Epithelial cell of proximal tubule (primary cell): Measurements from ENCODE around the gene PTPN6. TPM values are rescaled to one million over a fixed set of nuclear protein-coding genes. Genes with fewer than 3 reads are reported as not detected.

Experiments used
- DNase-seq: peaks from one replicate; pipeline ENCODE4 v3.0.0-alpha.2; 2011; ENCODE audit warnings: low read depth
- H3K4me3 ChIP-seq: 2 replicates; pipeline ENCODE4 v1.5.1; 2011; ENCODE audit warnings: low read depth, mild to moderate bottlenecking, low read length
- total RNA-seq: library from RNA; depleted of rRNA; stranded (reverse); fragments of >200 nt; gene quantifications from 2 replicates; pipeline ENCODE4 v1.2.3, GENCODE V29; 2015
- TF ChIP-seq, protein P1 (sequence below): conservative IDR thresholded peaks from 2 replicates; pipeline ENCODE4 v1.5.1; 2012; ENCODE audit warnings: low read depth, mild to moderate bottlenecking, low read length

The PTPN6 gene
- total RNA-seq, 1 donor from 2014 or later = 37.5 TPM

DNA sequence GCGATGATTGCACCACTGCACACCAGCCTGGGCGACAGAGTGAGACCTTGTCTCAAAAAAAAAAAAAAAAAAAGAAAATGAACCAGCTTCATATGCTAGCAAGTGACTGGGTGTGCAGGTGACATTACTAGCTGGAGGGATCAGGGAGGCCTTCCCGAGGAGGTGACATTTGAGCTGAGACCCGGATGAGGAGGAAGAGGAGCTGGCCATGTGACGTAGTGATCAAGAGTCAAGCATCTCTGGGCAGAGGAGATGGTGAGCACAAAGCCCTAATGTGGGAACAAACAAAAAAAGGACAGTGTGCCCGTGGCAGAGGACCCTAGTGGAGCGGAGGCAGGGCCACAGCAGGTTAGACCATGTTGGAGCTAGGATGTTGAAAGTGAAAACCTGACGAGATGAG is 3.5 kb upstream of the PTPN6 start:
- H3K4me3 ChIP-seq = no peak overlapping the region
- DNase-seq = no peak
- TF ChIP-seq, protein P1, sequence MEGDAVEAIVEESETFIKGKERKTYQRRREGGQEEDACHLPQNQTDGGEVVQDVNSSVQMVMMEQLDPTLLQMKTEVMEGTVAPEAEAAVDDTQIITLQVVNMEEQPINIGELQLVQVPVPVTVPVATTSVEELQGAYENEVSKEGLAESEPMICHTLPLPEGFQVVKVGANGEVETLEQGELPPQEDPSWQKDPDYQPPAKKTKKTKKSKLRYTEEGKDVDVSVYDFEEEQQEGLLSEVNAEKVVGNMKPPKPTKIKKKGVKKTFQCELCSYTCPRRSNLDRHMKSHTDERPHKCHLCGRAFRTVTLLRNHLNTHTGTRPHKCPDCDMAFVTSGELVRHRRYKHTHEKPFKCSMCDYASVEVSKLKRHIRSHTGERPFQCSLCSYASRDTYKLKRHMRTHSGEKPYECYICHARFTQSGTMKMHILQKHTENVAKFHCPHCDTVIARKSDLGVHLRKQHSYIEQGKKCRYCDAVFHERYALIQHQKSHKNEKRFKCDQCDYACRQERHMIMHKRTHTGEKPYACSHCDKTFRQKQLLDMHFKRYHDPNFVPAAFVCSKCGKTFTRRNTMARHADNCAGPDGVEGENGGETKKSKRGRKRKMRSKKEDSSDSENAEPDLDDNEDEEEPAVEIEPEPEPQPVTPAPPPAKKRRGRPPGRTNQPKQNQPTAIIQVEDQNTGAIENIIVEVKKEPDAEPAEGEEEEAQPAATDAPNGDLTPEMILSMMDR = no peak

GRCh38 chr12:6948873-6949594 is 2.1 kb upstream of the PTPN6 start:
- H3K4me3 ChIP-seq = no peak overlapping the region
- TF ChIP-seq, protein P1 = no peak
- DNase-seq = no peak

GRCh38 chr12:6950401-6950801 is 755 bp upstream of the PTPN6 start:
- DNase-seq = no peak

DNA sequence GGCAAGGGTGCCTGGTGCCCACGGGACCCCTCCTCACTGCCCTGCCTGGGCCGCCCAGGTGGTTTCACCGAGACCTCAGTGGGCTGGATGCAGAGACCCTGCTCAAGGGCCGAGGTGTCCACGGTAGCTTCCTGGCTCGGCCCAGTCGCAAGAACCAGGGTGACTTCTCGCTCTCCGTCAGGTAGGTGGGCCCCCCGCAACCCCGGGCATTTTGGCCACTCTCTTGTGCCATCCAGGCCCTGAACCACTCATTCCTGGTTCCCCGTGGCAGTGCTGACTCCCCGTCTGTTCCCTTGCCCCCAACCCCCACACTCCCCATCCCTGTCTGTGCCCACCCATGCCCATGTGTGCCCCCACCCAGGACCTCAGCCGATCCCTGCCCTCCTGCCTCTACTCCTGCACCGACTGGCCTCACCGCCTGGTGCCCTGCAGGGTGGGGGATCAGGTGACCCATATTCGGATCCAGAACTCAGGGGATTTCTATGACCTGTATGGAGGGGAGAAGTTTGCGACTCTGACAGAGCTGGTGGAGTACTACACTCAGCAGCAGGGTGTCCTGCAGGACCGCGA is 480 bp downstream of the PTPN6 start:
- TF ChIP-seq, protein P1 = no peak
- no peak overlapping the region for H3K4me3 ChIP-seq
- no peak for DNase-seq

More at GRCh38 chr12:6950401-6950801, 755 bp upstream of the PTPN6 start:
- TF ChIP-seq, protein P1 = peak; percentile 32
- no peak overlapping the region for H3K4me3 ChIP-seq

GRCh38 chr12:6952121-6952862 is 1.1 kb downstream of the PTPN6 start:
- H3K4me3 ChIP-seq = no peak overlapping the region
- TF ChIP-seq, protein P1 = no peak
- no peak for DNase-seq

- no peak for DNase-seq
- TF ChIP-seq, protein P1 = no peak
- no peak overlapping the region for H3K4me3 ChIP-seq
Observed at GRCh38 chr12:6952863-6953441, 1.8 kb downstream of the PTPN6 start.
